ENCODE data around the gene TMEM30B.

Gene TMEM30B

DNA sequence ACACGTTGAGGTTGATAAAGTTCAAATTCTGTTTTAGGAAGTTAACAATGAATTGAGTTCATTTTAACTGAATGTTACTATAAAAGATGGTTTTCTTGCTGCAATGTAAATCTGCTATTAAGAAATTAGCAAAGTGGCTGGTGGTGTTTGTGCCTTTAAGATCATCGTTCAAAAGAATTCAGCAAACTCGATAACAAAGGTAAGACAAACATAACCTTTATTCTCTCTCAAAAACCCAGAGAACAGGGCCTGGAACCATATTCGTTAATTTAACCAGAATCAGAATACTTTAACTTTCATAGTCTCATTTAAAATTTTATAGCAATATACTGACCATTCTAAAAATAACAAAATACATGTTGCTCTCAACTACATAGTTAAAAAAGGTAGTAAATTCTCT lies 3.4 kb downstream of the TMEM30B start:
- no peaks in the 10 kb centered on the region for H3K36me3 ChIP-seq
- TF ChIP-seq, protein P1, sequence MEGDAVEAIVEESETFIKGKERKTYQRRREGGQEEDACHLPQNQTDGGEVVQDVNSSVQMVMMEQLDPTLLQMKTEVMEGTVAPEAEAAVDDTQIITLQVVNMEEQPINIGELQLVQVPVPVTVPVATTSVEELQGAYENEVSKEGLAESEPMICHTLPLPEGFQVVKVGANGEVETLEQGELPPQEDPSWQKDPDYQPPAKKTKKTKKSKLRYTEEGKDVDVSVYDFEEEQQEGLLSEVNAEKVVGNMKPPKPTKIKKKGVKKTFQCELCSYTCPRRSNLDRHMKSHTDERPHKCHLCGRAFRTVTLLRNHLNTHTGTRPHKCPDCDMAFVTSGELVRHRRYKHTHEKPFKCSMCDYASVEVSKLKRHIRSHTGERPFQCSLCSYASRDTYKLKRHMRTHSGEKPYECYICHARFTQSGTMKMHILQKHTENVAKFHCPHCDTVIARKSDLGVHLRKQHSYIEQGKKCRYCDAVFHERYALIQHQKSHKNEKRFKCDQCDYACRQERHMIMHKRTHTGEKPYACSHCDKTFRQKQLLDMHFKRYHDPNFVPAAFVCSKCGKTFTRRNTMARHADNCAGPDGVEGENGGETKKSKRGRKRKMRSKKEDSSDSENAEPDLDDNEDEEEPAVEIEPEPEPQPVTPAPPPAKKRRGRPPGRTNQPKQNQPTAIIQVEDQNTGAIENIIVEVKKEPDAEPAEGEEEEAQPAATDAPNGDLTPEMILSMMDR (IDR thresholded peaks at IDR 0.05; ENCODE audit: low read depth, low read length) = no peak

DNA sequence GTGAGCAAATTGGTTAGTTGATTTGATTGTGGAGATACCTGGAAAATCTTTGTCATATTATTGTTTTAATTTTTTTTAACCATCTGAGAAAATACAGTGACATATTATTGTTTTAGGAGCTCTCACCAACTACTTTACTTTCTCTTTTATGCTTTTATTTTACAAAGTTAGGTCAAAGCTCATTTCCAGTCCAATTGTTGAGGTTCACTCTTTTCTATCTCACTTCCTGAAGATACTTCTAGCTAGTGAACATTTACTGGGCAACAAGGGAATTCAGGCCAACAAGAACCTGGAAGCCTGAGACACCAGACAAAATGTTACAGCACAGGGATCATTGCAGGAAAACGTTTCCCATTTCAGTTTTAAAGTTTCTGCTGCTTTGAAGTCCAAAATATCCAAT lies 3.9 kb downstream of the TMEM30B start:
- TF ChIP-seq, protein P1 (IDR thresholded peaks at IDR 0.05; ENCODE audit: low read depth, low read length) = no peak
- H3K9me3 ChIP-seq = no peaks in the 10 kb centered on the region
- no peaks in the 10 kb centered on the region for H3K36me3 ChIP-seq
- no peaks in the 10 kb centered on the region for H3K4me1 ChIP-seq
- no peak for DNase-seq
- H3K4me3 ChIP-seq (ENCODE audit: low read depth, low read length) = no peak overlapping the region
- peaks cover 40% of the 10 kb centered on the region for H3K27me3 ChIP-seq

More for the DNA sequence above, 3.4 kb downstream of the TMEM30B start:
- no peaks in the 10 kb centered on the region for H3K9me3 ChIP-seq
- H3K4me3 ChIP-seq (ENCODE audit: low read depth, low read length) = no peak overlapping the region
- H3K4me1 ChIP-seq = no peaks in the 10 kb centered on the region
- no peak for DNase-seq
- peaks cover 37% of the 10 kb centered on the region for H3K27me3 ChIP-seq

DNA sequence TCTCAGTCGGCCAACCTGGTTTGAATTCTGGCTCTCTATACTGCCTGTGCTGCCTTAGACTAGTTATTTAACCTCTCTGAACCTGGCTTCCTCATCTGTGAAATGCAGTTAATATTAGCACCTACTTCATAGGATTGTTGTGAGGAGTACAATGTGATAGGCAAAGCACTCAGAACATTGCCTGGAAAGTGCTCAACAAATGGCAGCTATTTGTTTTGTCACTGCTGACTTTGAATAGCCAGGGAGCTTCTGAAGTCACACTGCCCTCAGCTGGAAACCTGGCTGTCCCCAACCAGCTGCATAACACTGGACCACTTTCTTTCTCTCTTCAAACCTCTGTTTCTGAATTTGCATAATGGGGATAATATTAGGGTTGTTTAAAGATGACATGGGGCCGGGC lies 9.6 kb downstream of the TMEM30B start:
- DNase-seq = no peak
- TF ChIP-seq, protein P1 (IDR thresholded peaks at IDR 0.05; ENCODE audit: low read depth, low read length) = no peak

DNA sequence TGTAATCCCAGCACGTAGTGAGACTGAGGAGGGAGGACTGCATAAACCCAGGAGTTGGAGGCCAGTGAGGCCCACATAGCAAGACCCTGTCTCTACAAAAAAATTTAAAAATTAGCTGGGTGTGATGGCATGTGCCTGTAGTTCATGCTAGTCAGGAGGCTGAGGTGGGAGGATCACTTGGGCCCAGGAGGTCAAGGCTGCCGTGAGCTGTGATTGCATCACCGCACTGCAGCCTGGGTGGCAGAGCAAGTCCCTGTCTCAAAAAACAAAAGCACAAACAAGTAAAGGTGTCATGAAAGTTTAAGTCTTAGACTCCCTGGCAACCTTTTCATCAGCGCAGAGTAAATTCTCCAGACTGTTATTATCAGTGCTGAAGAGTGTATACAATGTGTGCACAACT lies 10.4 kb downstream of the TMEM30B start:
- TF ChIP-seq, protein P1 (IDR thresholded peaks at IDR 0.05; ENCODE audit: low read depth, low read length) = no peak
- no peak overlapping the region for H3K4me3 ChIP-seq (ENCODE audit: low read depth, low read length)
- H3K9me3 ChIP-seq = no peaks in the 10 kb centered on the region
- no peaks in the 10 kb centered on the region for H3K4me1 ChIP-seq
- H3K27me3 ChIP-seq = peaks cover 35% of the 10 kb centered on the region
- H3K36me3 ChIP-seq = no peaks in the 10 kb centered on the region
- no peak for DNase-seq

More for the DNA sequence above, 9.6 kb downstream of the TMEM30B start:
- Histone ChIP-seq H3K4me1 (no peaks in the 10 kb centered on the region), H3K36me3 (no peaks in the 10 kb centered on the region), H3K4me3 (ENCODE audit: low read depth, low read length) (no peak overlapping the region), H3K27me3 (peaks cover 29% of the 10 kb centered on the region), H3K9me3 (no peaks in the 10 kb centered on the region)

DNA sequence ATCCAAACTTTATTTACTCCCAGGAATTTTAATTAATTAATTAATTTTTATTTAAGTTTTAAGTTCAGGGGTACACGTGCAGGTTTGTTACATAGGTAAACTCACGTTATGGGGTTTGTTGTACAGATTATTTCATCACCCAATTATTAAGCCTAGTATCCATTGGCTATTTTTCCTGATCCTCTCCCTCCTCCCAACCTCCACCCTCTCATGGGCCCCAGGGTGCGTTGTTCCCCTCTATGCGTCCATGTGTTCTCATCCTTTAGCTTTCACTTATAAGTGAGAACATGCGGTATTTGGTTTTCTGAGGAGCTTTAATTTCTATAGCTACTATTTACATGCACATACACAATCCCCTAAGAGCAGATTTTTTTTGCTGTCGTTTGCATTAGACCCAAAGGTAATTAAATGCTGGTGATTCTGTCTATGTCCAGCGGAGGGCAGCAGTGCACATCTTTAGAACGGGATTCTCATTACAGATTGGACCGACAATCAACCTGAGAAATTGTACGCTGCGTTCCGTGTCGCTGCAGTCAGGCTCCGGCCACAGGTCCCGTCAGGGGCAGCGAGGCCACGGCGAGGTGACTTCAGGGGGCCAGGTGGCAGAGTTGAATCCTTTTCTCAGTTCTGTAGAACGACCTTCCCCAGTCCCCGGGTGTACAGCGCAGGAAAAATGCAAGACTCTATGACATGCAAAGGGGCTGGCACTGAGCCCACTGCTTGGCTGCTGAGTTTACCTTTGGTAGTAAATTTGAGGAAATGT lies 11.6 kb downstream of the TMEM30B start:
- peaks cover 30% of the 10 kb centered on the region for H3K27me3 ChIP-seq
- peak; percentile 63 for DNase-seq
- H3K4me1 ChIP-seq = no peaks in the 10 kb centered on the region
- peak overlapping the region; percentile 41 for H3K4me3 ChIP-seq (ENCODE audit: low read depth, low read length)
- H3K36me3 ChIP-seq = no peaks in the 10 kb centered on the region
- H3K9me3 ChIP-seq = no peaks in the 10 kb centered on the region
- TF ChIP-seq, protein P1 (IDR thresholded peaks at IDR 0.05; ENCODE audit: low read depth, low read length) = peak; percentile 86

DNA sequence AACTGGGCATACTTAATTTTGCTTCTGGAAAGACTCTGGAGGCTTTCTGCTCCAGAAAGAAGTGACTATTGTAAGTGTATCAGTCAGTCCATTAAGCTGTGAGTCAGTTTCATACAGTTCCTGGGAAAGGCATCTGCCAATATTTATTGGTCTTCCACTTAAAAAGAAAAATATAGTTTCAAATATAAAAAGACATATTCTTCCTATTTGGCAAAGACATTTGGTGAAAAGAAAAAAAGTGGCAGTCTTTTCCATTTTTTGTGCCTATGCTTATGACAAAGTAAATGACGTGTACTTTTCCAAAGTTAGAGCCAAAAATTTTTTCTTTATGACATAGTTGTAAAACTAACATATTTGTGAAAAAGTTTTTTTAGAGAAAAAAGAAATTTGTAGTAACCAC lies 12.3 kb downstream of the TMEM30B start:
- H3K27me3 ChIP-seq = peaks cover 28% of the 10 kb centered on the region
- no peaks in the 10 kb centered on the region for H3K36me3 ChIP-seq
- no peak overlapping the region for H3K4me3 ChIP-seq (ENCODE audit: low read depth, low read length)
- no peak for DNase-seq
- TF ChIP-seq, protein P1 (IDR thresholded peaks at IDR 0.05; ENCODE audit: low read depth, low read length) = no peak
- no peaks in the 10 kb centered on the region for H3K4me1 ChIP-seq
- H3K9me3 ChIP-seq = no peaks in the 10 kb centered on the region

Data from BE2C (cell line).